Chondrocyte (in vitro differentiated cells): ENCODE results near the gene MEIS1. TPM values are rescaled to one million over a fixed set of nuclear protein-coding genes. Genes with fewer than 3 reads are reported as not detected.
"Not testable (repeated sequence)": the region's sequence is repeated elsewhere in the genome, so short reads cannot be mapped to it uniquely, and the experiment has no call there.

Experiments used
- DNase-seq: peaks from one replicate; pipeline ENCODE4 v3.0.0; 2021; ENCODE audit warnings: mixed read lengths, low spot score
- H3K27ac Mint-ChIP-seq: one replicate; pipeline ENCODE4 v1.8.0; 2021; ENCODE audit warnings: mild to moderate bottlenecking, moderate library complexity, mixed read lengths; ENCODE audit not compliant: unreplicated experiment
- H3K27me3 Mint-ChIP-seq: 2 replicates; pipeline ENCODE4 v1.8.0; 2021; ENCODE audit warnings: low read depth, mixed read lengths
- H3K36me3 Mint-ChIP-seq: 2 replicates; pipeline ENCODE4 v1.8.0; 2021; ENCODE audit warnings: low read depth, mixed read lengths
- H3K4me1 Mint-ChIP-seq: 2 replicates; pipeline ENCODE4 v1.8.0; 2021; ENCODE audit warnings: low read depth, mild to moderate bottlenecking, mixed read lengths
- H3K4me3 Mint-ChIP-seq: one replicate; pipeline ENCODE4 v1.8.0; 2021; ENCODE audit warnings: mild to moderate bottlenecking, moderate library complexity, mixed read lengths; ENCODE audit not compliant: unreplicated experiment
- H3K9me3 Mint-ChIP-seq: 2 replicates; pipeline ENCODE4 v1.8.0; 2021; ENCODE audit warnings: low read depth, mixed read lengths
- CTCF ChIP-seq: fragments of 200-600 bp; sonication (generic); IDR thresholded peaks from 2 replicates; pipeline ENCODE4 v1.5.0; 2021; ENCODE audit warnings: antibody characterized with exemption, mild to moderate bottlenecking, moderate library complexity
- total RNA-seq: library from RNA; stranded (reverse); gene quantifications from 3 replicates; pipeline ENCODE4 v1.2.1, GENCODE V29; 2021

Gene MEIS1
- total RNA-seq, 1 donor from 2014 or later, result 18.5 TPM

- peaks cover 4% of the 10 kb centered on the region for H3K36me3 Mint-ChIP-seq
- H3K27me3 Mint-ChIP-seq, result peaks cover 4% of the 10 kb centered on the region
- no peak for DNase-seq
- no peak overlapping the region for H3K27ac Mint-ChIP-seq
- no peak for TF ChIP-seq CTCF
- peaks cover 16% of the 10 kb centered on the region for H3K4me1 Mint-ChIP-seq
- peaks cover 3% of the 10 kb centered on the region for H3K9me3 Mint-ChIP-seq
- no peak overlapping the region for H3K4me3 Mint-ChIP-seq
These were observed 43.4 kb downstream of the MEIS1 start for GRCh38 chr2:66478299-66478698.

DNA sequence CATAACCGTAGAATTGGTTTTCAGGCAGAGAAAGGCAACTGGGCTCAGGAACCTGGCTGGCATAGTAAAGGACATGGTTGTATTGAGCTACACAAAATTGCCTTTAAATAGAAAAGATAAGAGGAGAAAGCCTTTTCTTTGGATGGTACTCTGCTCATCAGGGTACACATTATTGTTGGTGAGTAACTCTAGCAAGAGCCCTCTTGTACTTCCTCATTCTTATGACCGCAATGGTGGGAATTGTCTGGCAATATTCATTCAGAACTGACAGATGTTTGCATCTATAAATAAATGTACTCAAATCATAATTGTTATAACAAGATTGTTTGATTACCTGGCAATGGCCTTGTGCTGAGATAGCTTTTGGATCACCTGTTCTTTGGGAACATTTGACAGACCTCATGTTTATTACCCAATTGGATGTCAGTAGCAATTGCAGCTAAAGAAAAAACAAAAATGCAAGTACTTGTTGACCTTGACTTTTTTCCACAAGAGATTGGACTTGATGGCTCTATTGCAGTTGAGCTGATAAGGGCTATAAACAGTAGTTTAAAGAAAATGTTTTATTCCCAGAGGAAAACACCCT is 43.9 kb downstream of the MEIS1 start:
- Mint-ChIP-seq H3K27me3 (peaks cover 4% of the 10 kb centered on the region), H3K27ac (no peak overlapping the region), H3K4me1 (peaks cover 16% of the 10 kb centered on the region), H3K36me3 (peaks cover 4% of the 10 kb centered on the region), H3K4me3 (no peak overlapping the region), H3K9me3 (peaks cover 3% of the 10 kb centered on the region)
- TF ChIP-seq CTCF, result no peak
- DNase-seq, result no peak

DNA sequence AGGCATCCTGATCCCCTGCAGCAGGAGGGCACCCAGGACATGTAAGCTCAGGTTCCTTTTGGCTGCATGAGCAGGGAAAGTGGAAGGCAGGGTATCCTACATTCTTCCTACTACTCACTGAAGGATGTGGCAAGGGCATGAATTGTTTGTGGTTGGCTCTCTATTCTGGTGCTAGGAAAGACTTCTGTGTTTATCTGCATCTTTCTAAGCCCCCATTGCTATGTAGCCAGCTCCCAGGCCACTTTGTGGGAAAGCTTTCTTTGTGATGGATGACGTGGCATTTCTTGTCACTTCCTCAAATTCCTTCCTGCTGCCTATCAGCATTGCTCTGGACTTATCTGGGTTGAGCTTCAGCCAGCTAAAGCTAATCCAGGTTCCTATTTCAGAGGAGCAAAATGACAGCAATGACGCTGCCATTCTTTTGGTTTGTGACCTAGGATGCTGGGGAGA is 46.2 kb downstream of the MEIS1 start:
- DNase-seq, result no peak
- Mint-ChIP-seq H3K9me3 (peaks cover 7% of the 10 kb centered on the region), H3K27me3 (peaks cover 4% of the 10 kb centered on the region), H3K4me3 (no peak overlapping the region), H3K27ac (no peak overlapping the region), H3K4me1 (peaks cover 16% of the 10 kb centered on the region), H3K36me3 (peaks cover 11% of the 10 kb centered on the region)
- no peak for TF ChIP-seq CTCF

- H3K27ac Mint-ChIP-seq, H3K36me3 Mint-ChIP-seq, H3K27me3 Mint-ChIP-seq, H3K4me1 Mint-ChIP-seq, H3K9me3 Mint-ChIP-seq, H3K4me3 Mint-ChIP-seq, DNase-seq: not testable (repeated sequence)
These were observed 50.3 kb downstream of the MEIS1 start for GRCh38 chr2:66485252-66485651.

DNA sequence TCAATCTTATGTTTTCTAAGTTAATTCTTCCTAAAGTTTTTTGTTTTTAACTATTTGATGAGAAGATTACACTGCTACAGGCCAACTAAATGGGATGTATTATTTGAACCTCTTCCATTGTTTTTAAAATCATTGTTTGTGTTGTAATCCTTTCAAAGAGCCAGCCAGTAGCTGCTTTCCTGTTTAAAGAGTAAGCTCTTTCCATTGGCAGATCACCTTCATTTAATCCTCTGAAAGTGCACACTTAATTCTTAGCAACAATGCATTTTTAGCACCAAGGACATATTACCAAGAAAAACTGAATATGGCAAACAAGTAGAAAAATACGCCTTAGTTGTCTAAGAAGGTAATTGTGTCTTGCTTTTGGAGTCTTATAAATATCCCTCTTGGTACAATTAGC is 54.0 kb downstream of the MEIS1 start:
- DNase-seq, result no peak
- Mint-ChIP-seq H3K4me3 (no peak overlapping the region), H3K4me1 (no peaks in the 10 kb centered on the region), H3K9me3 (peaks cover 3% of the 10 kb centered on the region), H3K36me3 (peaks cover 10% of the 10 kb centered on the region), H3K27ac (no peak overlapping the region), H3K27me3 (no peaks in the 10 kb centered on the region)
- no peak for TF ChIP-seq CTCF

DNA sequence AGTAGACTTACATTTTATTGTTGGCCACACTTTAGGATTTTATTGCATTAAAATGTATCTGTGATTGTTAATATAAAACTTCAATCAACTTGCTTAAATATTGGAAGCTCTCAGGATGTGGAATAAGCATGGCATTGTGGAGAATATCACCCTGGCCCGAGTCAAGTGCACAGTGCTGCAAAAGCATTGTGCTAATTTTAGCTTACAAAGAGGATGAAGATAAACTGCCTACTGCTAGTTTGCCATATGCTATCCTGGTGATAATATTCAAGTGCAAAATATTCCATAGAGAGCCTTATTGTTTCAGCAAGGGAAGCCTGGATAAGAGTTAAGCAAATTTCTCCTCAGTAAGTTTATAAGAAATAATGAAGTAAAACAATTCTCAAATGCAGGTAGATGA is 54.5 kb downstream of the MEIS1 start:
- Mint-ChIP-seq H3K4me3 (no peak overlapping the region), H3K27me3 (no peaks in the 10 kb centered on the region), H3K27ac (no peak overlapping the region), H3K4me1 (no peaks in the 10 kb centered on the region), H3K36me3 (peaks cover 10% of the 10 kb centered on the region), H3K9me3 (peaks cover 3% of the 10 kb centered on the region)
- no peak for DNase-seq
- TF ChIP-seq CTCF, result no peak
